Sigmoid colon (tissue), 7 donors: Measurements from ENCODE around the gene TNNI2. TPM values are rescaled to one million over a fixed set of nuclear protein-coding genes. Genes with fewer than 3 reads are reported as not detected.

ENCODE experiments used
- DNase-seq: peaks from one replicate; pipeline ENCODE4 v3.0.0-alpha.2; 2019
- H3K27ac ChIP-seq, 4 donors: fragments of 200-600 bp; sonication (generic); one replicate each; pipeline ENCODE4 v1.5.1; 2016 to 2019; ENCODE audit warnings: mild to moderate bottlenecking in 1 of 4
- H3K27me3 ChIP-seq, 3 donors: fragments of 200-600 bp; sonication (generic); one replicate each; pipeline ENCODE4 v1.5.1; 2019; ENCODE audit warnings: mild to moderate bottlenecking in 1 of 3
- H3K36me3 ChIP-seq, 4 donors: fragments of 200-600 bp; sonication (generic); one replicate each; pipeline ENCODE4 v1.5.1; 2016 to 2019
- H3K4me1 ChIP-seq, 4 donors: fragments of 200-600 bp; sonication (generic); one replicate each; pipeline ENCODE4 v1.5.1; 2017 to 2019
- H3K4me3 ChIP-seq, 4 donors: fragments of 200-600 bp; sonication (generic); one replicate each; pipeline ENCODE4 v1.5.1; 2017 to 2019; ENCODE audit warnings: mild to moderate bottlenecking in 2 of 4, moderate library complexity in 1 of 4
- H3K9me3 ChIP-seq, 4 donors: fragments of 200-600 bp in 3 of 4; sonication (generic) in 3 of 4; one replicate each; pipeline versions ENCODE4 v1.5.1 to v1.6.1; 2013 to 2019
- CTCF ChIP-seq, 4 experiments: fragments of 450-650 bp in 3 of 4; fragments of 200-600 bp in 1 of 4; IDR thresholded peaks; one replicate each; pipeline ENCODE4 v1.5.1; 2016 to 2019; ENCODE audit warnings: antibody characterized with exemption in 4 of 4, mild to moderate bottlenecking in 3 of 4, moderate library complexity in 2 of 4
- EP300 ChIP-seq, 4 donors: sonication (generic); formaldehyde crosslinking; IDR thresholded peaks; one replicate each; pipeline ENCODE4 v1.6.1; 2017; ENCODE audit warnings: antibody characterized with exemption in 4 of 4
- POLR2A ChIP-seq, 2 donors: fragments of 450-650 bp; IDR thresholded peaks; one replicate each; pipeline ENCODE4 v1.6.1; 2016; ENCODE audit warnings: antibody characterized with exemption in 2 of 2, mild to moderate bottlenecking in 2 of 2, moderate library complexity in 2 of 2
- POLR2AphosphoS5 ChIP-seq, 4 donors: sonication (generic); formaldehyde crosslinking; IDR thresholded peaks; one replicate each; pipeline ENCODE4 v1.6.1; 2017; ENCODE audit warnings: antibody characterized with exemption in 4 of 4
- WGBS, 2 donors: extraction: QIAGEN DNeasy Blood & Tissue Kit; methylation state at CpG; one replicate each; pipeline ENCODE4 v1.1.7; 2013; 5-methylcytosine and 5-hydroxymethylcytosine counted together
- intact Hi-C: fragments of 100-400 bp; cut with DNase I; formaldehyde crosslinking; loops from one replicate; pipeline ENCODE4 v1.15.1; 2023
- polyA plus RNA-seq, 3 donors: library from polyadenylated mRNA; stranded (reverse); fragments of 200-250 nt; gene quantifications; one replicate each; pipeline ENCODE4 v1.2.3, GENCODE V29; 2013
- total RNA-seq, 4 donors: library from RNA; depleted of rRNA; stranded (reverse); fragments of >200 nt; gene quantifications; one replicate each; pipeline ENCODE4 v1.1.0, GENCODE V29; 2016
- donor health status: healthy with polysubstance abuse.
- donor health status: Bipolar disorder and iron deficiency.
- donor health status: healthy.

The TNNI2 gene
- total and polyA plus RNA-seq, 7 donors = 1.7 to 2.4 TPM; not detected in 5

GRCh38 chr11:1855886-1856265 lies 17.1 kb downstream of the TNNI2 start:
- WGBS, 2 donors = 77 to 91% methylated on average over 11 of the region's 11 CpGs
- Histone ChIP-seq H3K9me3 (no peaks in the 10 kb centered on the region), H3K36me3 (no peaks in the 10 kb centered on the region), H3K4me1 (no peaks in the 10 kb centered on the region), H3K27me3 (no peaks in the 10 kb centered on the region), H3K27ac (no peak overlapping the region), H3K4me3 (no peak overlapping the region)
- TF ChIP-seq EP300 (IDR thresholded peaks at IDR 0.05) = no peak
- TF ChIP-seq POLR2AphosphoS5 (IDR thresholded peaks at IDR 0.05) = no peak
- TF ChIP-seq CTCF (IDR thresholded peaks at IDR 0.05) = no peak
- no peak for TF ChIP-seq POLR2A (IDR thresholded peaks at IDR 0.05)
- intact Hi-C loops = no loop called here
- no peak for DNase-seq

GRCh38 chr11:1856306-1857005 lies 17.7 kb downstream of the TNNI2 start:
- intact Hi-C loops = no loop called here
- 81 to 91% methylated on average over 13 of the region's 13 CpGs for WGBS, 2 donors
- TF ChIP-seq CTCF (IDR thresholded peaks at IDR 0.05) = no peak
- no peak for TF ChIP-seq POLR2A (IDR thresholded peaks at IDR 0.05)
- no peak for TF ChIP-seq EP300 (IDR thresholded peaks at IDR 0.05)
- TF ChIP-seq POLR2AphosphoS5 (IDR thresholded peaks at IDR 0.05) = no peak
- no peaks in the 10 kb centered on the region for H3K9me3 ChIP-seq
- no peaks in the 10 kb centered on the region for H3K36me3 ChIP-seq
- H3K27ac ChIP-seq = no peak overlapping the region
- no peak for DNase-seq
- H3K4me1 ChIP-seq = no peaks in the 10 kb centered on the region
- no peak overlapping the region for H3K4me3 ChIP-seq
- H3K27me3 ChIP-seq = no peaks in the 10 kb centered on the region

GRCh38 chr11:1857064-1857463 lies 18.3 kb downstream of the TNNI2 start:
- DNase-seq = no peak
- WGBS, 2 donors = 64 to 87% methylated on average over 11 of the region's 11 CpGs
- H3K4me1 ChIP-seq = no peaks in the 10 kb centered on the region
- no peaks in the 10 kb centered on the region for H3K27me3 ChIP-seq
- H3K36me3 ChIP-seq = no peaks in the 10 kb centered on the region
- TF ChIP-seq EP300 (IDR thresholded peaks at IDR 0.05) = no peak
- no peak for TF ChIP-seq POLR2A (IDR thresholded peaks at IDR 0.05)
- TF ChIP-seq CTCF (IDR thresholded peaks at IDR 0.05) = no peak
- TF ChIP-seq POLR2AphosphoS5 (IDR thresholded peaks at IDR 0.05) = no peak
- no peak overlapping the region for H3K4me3 ChIP-seq
- H3K9me3 ChIP-seq = no peaks in the 10 kb centered on the region
- intact Hi-C loops = no loop called here
- no peak overlapping the region for H3K27ac ChIP-seq

- Histone ChIP-seq H3K4me3 (no peak overlapping the region), H3K4me1 (peaks cover 0 to 3% (median 3%) of the 10 kb centered on the region in 4 donors), H3K36me3 (no peaks in the 10 kb centered on the region), H3K27ac (no peak overlapping the region), H3K27me3 (no peaks in the 10 kb centered on the region), H3K9me3 (no peaks in the 10 kb centered on the region)
- TF ChIP-seq POLR2A (IDR thresholded peaks at IDR 0.05) (no peak), EP300 (IDR thresholded peaks at IDR 0.05) (no peak), CTCF (IDR thresholded peaks at IDR 0.05) (no peak), POLR2AphosphoS5 (IDR thresholded peaks at IDR 0.05) (no peak)
- 79 to 88% methylated on average over 9 of the region's 9 CpGs for WGBS, 2 donors
- no peak for DNase-seq
- intact Hi-C loops = no loop called here
Measured at GRCh38 chr11:1858154-1858553, 19.4 kb downstream of the TNNI2 start.

GRCh38 chr11:1858576-1858975 lies 19.8 kb downstream of the TNNI2 start:
- Histone ChIP-seq H3K27me3 (no peaks in the 10 kb centered on the region), H3K36me3 (no peaks in the 10 kb centered on the region), H3K9me3 (no peaks in the 10 kb centered on the region), H3K4me1 (peaks cover 0 to 8% (median 7%) of the 10 kb centered on the region in 4 donors), H3K27ac (no peak overlapping the region), H3K4me3 (no peak overlapping the region)
- no peak for TF ChIP-seq CTCF (IDR thresholded peaks at IDR 0.05)
- no peak for TF ChIP-seq POLR2AphosphoS5 (IDR thresholded peaks at IDR 0.05)
- no peak for TF ChIP-seq EP300 (IDR thresholded peaks at IDR 0.05)
- no peak for TF ChIP-seq POLR2A (IDR thresholded peaks at IDR 0.05)
- 73 to 91% methylated on average over 7 of the region's 7 CpGs for WGBS, 2 donors
- no peak for DNase-seq
- intact Hi-C loops = no loop called here
